Measurements from ENCODE around the gene INO80B.

Gene INO80B

GRCh38 chr2:74488643-74489481 is 34.0 kb downstream of the INO80B start:
- peaks cover 45% of the 10 kb centered on the region for H3K36me3 Mint-ChIP-seq
- peak overlapping the region; percentile 40 for H3K27ac Mint-ChIP-seq
- no peak for DNase-seq
- H3K27me3 Mint-ChIP-seq: no peaks in the 10 kb centered on the region
- peaks cover 13% of the 10 kb centered on the region for H3K4me1 Mint-ChIP-seq
- no peaks in the 10 kb centered on the region for H3K9me3 Mint-ChIP-seq
- CTCF ChIA-PET: interaction anchor here (1.4 kb wide), 1 partner anchor 43 kb away, joined by 3 read pairs; no protein-coding TSS in a partner anchor
- H3K4me3 Mint-ChIP-seq: no peak overlapping the region

GRCh38 chr2:74489906-74490305 is 35.0 kb downstream of the INO80B start:
- Mint-ChIP-seq H3K27ac (no peak overlapping the region), H3K4me1 (peaks cover 9% of the 10 kb centered on the region), H3K36me3 (peaks cover 50% of the 10 kb centered on the region), H3K4me3 (no peak overlapping the region), H3K9me3 (no peaks in the 10 kb centered on the region), H3K27me3 (no peaks in the 10 kb centered on the region)
- DNase-seq: no peak
- CTCF ChIA-PET: interaction anchor here (1.4 kb wide), 1 partner anchor 42 kb away, joined by 3 read pairs; no protein-coding TSS in a partner anchor

GRCh38 chr2:74491648-74492544 is 37.0 kb downstream of the INO80B start:
- DNase-seq: no peak
- no peaks in the 10 kb centered on the region for H3K9me3 Mint-ChIP-seq
- peaks cover 40% of the 10 kb centered on the region for H3K36me3 Mint-ChIP-seq
- peaks cover 1% of the 10 kb centered on the region for H3K4me1 Mint-ChIP-seq
- no peak overlapping the region for H3K27ac Mint-ChIP-seq
- CTCF ChIA-PET: interaction anchor here (1.0 to 1.3 kb wide), 2 partner anchors 9 to 12 kb away, joined by 3 to 4 read pairs; partner anchors contain the start of genes CCDC142 and TTC31
- peaks cover 11% of the 10 kb centered on the region for H3K27me3 Mint-ChIP-seq
- no peak overlapping the region for H3K4me3 Mint-ChIP-seq

- Mint-ChIP-seq H3K9me3 (no peaks in the 10 kb centered on the region), H3K27ac (no peak overlapping the region), H3K36me3 (peaks cover 39% of the 10 kb centered on the region), H3K4me1 (peaks cover 12% of the 10 kb centered on the region), H3K4me3 (no peak overlapping the region), H3K27me3 (peaks cover 27% of the 10 kb centered on the region)
- CTCF ChIA-PET: interaction anchor here (0.7 to 1.4 kb wide), 2 partner anchors 14 to 37 kb away, joined by 4 read pairs; partner anchors contain the start of genes HTRA2 and PCGF1
- no peak for DNase-seq
These were observed 38.7 kb downstream of the INO80B start for GRCh38 chr2:74493546-74493945.

GRCh38 chr2:74495440-74495839 is 40.6 kb downstream of the INO80B start:
- CTCF ChIA-PET: no interaction called here
- H3K4me3 Mint-ChIP-seq: no peak overlapping the region

GRCh38 chr2:74496997-74497776 is 42.3 kb downstream of the INO80B start:
- H3K36me3 Mint-ChIP-seq: peaks cover 23% of the 10 kb centered on the region
- H3K27ac Mint-ChIP-seq: no peak overlapping the region
- peak overlapping the region; percentile 83 for H3K4me3 Mint-ChIP-seq
- no peaks in the 10 kb centered on the region for H3K9me3 Mint-ChIP-seq
- peaks cover 28% of the 10 kb centered on the region for H3K4me1 Mint-ChIP-seq
- H3K27me3 Mint-ChIP-seq: peaks cover 64% of the 10 kb centered on the region
- no peak for DNase-seq
- CTCF ChIA-PET: interaction anchor here (0.6 to 1.0 kb wide), 2 partner anchors 7 to 17 kb away, joined by 3 read pairs; no protein-coding TSS in a partner anchor

More at GRCh38 chr2:74495440-74495839, 40.6 kb downstream of the INO80B start:
- peaks cover 46% of the 10 kb centered on the region for H3K27me3 Mint-ChIP-seq
- DNase-seq: no peak
- no peaks in the 10 kb centered on the region for H3K9me3 Mint-ChIP-seq
- H3K4me1 Mint-ChIP-seq: peaks cover 20% of the 10 kb centered on the region
- H3K27ac Mint-ChIP-seq: no peak overlapping the region
- peaks cover 29% of the 10 kb centered on the region for H3K36me3 Mint-ChIP-seq

GRCh38 chr2:74497777-74498499 is 43.1 kb downstream of the INO80B start:
- peak; percentile 49 for DNase-seq
- CTCF ChIA-PET: interaction anchor here (0.6 kb wide), 1 partner anchor 17 kb away, joined by 3 read pairs; no protein-coding TSS in a partner anchor
- Mint-ChIP-seq H3K4me1 (peaks cover 34% of the 10 kb centered on the region), H3K9me3 (no peaks in the 10 kb centered on the region), H3K27ac (no peak overlapping the region), H3K4me3 (peak overlapping the region; percentile 83), H3K27me3 (peaks cover 71% of the 10 kb centered on the region), H3K36me3 (peaks cover 21% of the 10 kb centered on the region)

GRCh38 chr2:74498500-74499266 is 43.8 kb downstream of the INO80B start:
- DNase-seq: peak; percentile 49
- peak overlapping the region; percentile 83 for H3K4me3 Mint-ChIP-seq
- H3K27me3 Mint-ChIP-seq: peaks cover 79% of the 10 kb centered on the region
- H3K36me3 Mint-ChIP-seq: peaks cover 19% of the 10 kb centered on the region
- no peaks in the 10 kb centered on the region for H3K9me3 Mint-ChIP-seq
- H3K4me1 Mint-ChIP-seq: peaks cover 41% of the 10 kb centered on the region
- CTCF ChIA-PET: no interaction called here
- H3K27ac Mint-ChIP-seq: no peak overlapping the region

- H3K27me3 Mint-ChIP-seq: peaks cover 86% of the 10 kb centered on the region
These were observed 44.5 kb downstream of the INO80B start, which contains the start of gene LBX2 for GRCh38 chr2:74499267-74499939. LBX2 (minus strand) TSS chr2:74499603; CDS start chr2:74499537, 66 bp downstream.

GRCh38 chr2:74499940-74500577 is 45.2 kb downstream of the INO80B start:
- H3K4me3 Mint-ChIP-seq: no peak overlapping the region
- no peak for DNase-seq
- H3K4me1 Mint-ChIP-seq: peaks cover 54% of the 10 kb centered on the region
- no peak overlapping the region for H3K27ac Mint-ChIP-seq
- peaks cover 19% of the 10 kb centered on the region for H3K36me3 Mint-ChIP-seq
- no peaks in the 10 kb centered on the region for H3K9me3 Mint-ChIP-seq
- CTCF ChIA-PET: interaction anchor here (0.7 to 2.6 kb wide), 6 partner anchors 10 to 91 kb away, joined by 3 to 11 read pairs (median 4); partner anchors contain the start of genes CCDC142, TLX2 and TTC31
- H3K27me3 Mint-ChIP-seq: peaks cover 90% of the 10 kb centered on the region

More at GRCh38 chr2:74499267-74499939, 44.5 kb downstream of the INO80B start, which contains the start of gene LBX2:
- H3K27ac Mint-ChIP-seq: no peak within 1 kb of the TSS
- no peaks in the 10 kb centered on the region for H3K9me3 Mint-ChIP-seq
- H3K36me3 Mint-ChIP-seq: peaks cover 14% of the 10 kb centered on the region
- peak; percentile 52 for DNase-seq
- H3K4me1 Mint-ChIP-seq: peaks cover 48% of the 10 kb centered on the region
- peak within 1 kb of the TSS; percentile 83 for H3K4me3 Mint-ChIP-seq
- CTCF ChIA-PET: interaction anchor here (1.6 to 2.6 kb wide), 2 partner anchors 33 to 92 kb away, joined by 3 to 11 read pairs; no protein-coding TSS in a partner anchor

GRCh38 chr2:74500578-74500946 is 45.7 kb downstream of the INO80B start:
- DNase-seq: no peak
- no peak overlapping the region for H3K4me3 Mint-ChIP-seq
- H3K27me3 Mint-ChIP-seq: peaks cover 90% of the 10 kb centered on the region
- CTCF ChIA-PET: interaction anchor here (0.7 to 2.6 kb wide), 6 partner anchors 9 to 90 kb away, joined by 3 to 11 read pairs (median 4); partner anchors contain the start of genes CCDC142, TLX2 and TTC31
- peaks cover 58% of the 10 kb centered on the region for H3K4me1 Mint-ChIP-seq
- no peak overlapping the region for H3K27ac Mint-ChIP-seq
- H3K36me3 Mint-ChIP-seq: peaks cover 24% of the 10 kb centered on the region
- no peaks in the 10 kb centered on the region for H3K9me3 Mint-ChIP-seq

Measured in activated naive CD4-positive, alpha-beta T cell treated with anti-CD3 and anti-CD28 coated beads, Interleukin-2, amount 10 ng/mL, durations not matched to agents 7 days and 5 days (primary cell).